HPDE6-E6E7 (cell line): ENCODE data around the gene PPP2R2B.

Source experiments
- DNase-seq: peaks from one replicate; pipeline ENCODE4 v3.0.0; 2011; ENCODE audit warnings: missing footprints; ENCODE audit errors: extremely low spot score

Gene PPP2R2B

DNA sequence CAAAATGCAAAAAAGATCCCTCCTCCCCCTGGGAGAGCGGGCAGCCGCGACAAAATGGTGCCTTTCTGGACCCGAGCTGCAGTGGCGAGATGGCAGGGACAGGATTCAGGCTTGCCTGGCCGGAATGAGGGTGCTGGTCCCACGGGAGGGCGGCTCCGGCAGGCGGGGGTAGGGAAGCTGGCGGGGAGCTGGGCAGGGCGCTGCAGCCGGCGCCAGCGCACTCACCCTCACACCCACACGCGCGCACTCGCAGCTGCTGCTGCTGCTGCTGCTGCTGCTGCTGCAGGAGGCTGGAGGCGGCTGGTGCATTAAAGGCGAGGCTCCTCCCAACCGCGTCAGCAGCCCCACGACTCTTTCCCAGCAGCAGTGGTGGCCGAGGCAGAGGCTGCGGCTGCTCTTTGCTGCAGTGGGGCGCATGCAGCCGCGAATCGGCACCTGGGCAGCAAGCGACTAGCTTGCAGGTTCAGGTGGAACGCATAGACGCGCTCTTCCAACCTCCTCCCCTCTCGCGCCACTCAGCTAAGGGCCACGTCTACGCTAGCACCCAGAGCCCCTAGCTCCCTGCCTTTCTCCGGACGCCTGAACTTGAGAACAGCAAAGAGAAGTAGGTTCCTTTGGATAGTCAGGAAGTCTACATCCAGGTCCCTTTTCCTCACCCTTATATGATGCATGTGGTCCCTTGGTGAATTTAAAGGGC lies at the start of gene PPP2R2B:
Gene PPP2R2B, minus strand, starts transcription at position 282 of the 697 bp plus-strand sequence.
- peak; percentile 32 for DNase-seq

DNA sequence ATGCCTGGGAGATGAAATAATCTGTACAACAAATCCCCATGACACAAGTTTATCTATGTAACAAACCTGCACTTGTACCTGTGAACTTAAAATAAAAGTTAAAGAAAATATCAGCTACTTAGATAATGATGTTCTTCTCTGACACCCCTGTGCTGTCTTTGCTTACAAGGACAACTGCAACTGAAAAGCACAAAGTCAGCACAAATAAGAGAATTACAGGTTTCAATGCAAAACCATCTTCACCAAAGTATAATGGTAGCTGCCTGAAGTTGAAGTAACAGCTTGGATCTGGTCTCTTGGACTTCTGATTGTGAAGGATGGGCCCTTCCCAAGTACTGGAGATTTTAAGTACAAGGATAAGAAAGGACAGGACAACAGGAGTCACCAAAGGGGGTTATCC lies 45.6 kb upstream of the PPP2R2B start:
- no peak for DNase-seq

DNA sequence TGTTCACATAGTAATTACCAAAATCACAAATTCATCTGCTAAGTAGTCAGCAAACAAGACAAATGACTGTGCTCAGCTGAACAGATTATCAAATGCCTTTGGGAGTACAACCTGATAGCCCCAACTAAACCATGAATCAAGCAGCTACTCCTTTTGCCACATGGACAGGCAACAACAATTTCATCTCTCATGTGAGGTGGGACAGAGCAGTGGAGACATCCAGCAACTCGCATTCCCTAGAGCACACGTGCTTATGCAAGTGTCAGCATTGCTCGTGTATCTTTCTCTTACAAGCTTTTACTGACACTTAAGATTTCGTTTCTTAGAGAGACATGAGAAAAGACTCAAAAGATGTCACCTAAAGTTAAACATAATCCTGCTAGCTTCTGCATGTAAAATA lies 42.7 kb upstream of the PPP2R2B start:
- DNase-seq = no peak

DNA sequence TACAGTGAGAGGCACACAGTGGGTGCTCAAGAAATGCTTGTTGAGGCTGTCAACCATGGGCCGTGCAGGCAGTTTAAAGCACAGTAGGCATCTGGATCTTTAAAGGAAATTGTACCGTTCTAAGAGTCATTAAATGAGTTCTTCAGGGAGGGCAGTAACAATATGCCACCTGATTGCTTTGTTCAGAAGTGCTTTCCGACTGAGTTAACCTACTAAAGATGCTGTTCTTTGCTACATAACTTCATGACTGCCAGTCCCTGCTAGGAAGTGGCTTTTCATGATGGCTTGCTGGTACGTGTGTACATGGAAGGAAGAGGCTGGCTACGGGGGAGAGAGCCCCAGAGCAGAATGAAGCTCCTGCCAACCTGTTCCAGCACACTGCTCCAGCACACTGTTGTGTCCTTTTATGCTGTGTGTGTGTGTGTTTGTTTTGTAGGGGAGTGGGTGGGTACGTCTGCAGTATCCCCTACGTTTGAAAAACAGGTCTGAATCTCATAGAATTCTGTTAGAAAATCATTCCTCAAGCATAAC lies 41.9 kb upstream of the PPP2R2B start:
- no peak for DNase-seq

DNA sequence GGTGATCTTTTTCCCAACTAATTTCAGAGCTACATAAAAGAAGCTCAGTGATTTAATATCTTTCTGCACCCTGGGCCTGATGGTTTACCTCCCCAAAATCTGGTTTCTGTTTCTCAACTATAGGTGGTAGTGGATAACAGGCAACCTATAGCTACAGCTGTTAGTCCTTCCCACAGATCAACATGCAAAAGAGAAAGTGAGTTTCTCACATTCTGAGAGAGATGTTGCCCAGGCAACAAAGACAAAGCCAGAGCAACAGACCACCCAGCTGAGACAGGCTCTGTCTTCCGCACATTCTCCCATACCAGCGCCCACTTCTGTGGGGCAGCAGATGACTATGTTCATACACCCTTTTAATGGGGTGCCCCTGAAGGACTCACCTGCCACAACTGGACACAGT lies 40.7 kb upstream of the PPP2R2B start:
- no peak for DNase-seq

DNA sequence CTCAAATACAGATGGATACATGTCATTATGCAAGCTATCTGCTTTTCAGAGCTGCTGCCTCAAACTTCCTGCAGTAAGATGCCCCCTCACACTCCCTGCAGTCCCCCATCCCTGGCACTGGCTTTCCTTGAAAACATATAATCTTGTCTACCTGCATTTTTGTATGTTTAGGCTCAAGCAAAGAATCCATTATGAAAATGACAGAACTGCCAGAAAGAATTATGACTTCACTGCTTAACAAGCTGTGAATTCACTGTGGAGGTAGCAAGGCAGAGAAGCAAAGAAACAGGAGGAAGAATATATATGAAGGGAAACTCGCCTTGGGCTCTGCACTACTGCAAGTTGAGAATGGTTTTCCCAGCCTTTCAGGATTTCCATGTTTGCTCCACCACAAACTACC lies 39.4 kb upstream of the PPP2R2B start:
- DNase-seq = no peak

DNA sequence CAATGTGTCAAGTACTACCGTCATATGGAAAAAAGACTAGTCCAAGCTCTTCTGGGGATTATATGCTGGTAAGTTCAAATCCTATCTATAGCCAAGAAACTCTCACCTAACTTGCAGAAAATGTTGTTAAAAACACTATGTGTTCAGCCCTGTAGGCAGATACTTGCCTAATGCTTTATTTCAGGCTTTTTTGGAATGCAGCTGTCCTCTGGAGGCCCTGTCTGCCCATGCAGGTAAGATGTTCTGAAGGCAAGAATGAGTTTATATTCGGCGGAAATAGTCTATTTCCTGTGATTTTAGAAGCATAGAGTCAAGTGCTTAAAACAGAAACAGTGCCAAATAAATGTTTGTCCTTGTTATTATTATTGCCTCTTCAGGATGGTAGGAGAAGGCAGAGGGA lies 34.3 kb upstream of the PPP2R2B start:
- DNase-seq = no peak

DNA sequence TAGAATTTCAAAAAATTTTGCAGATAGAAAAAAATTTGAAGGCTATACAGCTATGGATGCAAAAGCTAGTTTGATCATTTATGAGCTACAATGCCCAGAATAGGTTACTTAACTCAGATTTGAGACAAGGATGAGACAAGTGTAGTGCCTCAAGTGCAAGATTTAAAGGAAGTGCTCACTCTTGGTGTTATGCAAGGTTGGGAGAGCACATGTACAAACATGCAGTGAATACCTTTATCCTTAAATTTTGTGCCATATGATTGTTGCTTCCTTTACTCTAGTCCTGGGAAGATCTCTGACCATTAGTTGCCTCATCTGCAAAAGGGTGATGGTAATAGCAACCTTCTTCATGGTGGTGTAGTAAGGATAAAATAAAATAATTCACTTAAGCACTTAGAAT lies 31.7 kb upstream of the PPP2R2B start:
- no peak for DNase-seq

DNA sequence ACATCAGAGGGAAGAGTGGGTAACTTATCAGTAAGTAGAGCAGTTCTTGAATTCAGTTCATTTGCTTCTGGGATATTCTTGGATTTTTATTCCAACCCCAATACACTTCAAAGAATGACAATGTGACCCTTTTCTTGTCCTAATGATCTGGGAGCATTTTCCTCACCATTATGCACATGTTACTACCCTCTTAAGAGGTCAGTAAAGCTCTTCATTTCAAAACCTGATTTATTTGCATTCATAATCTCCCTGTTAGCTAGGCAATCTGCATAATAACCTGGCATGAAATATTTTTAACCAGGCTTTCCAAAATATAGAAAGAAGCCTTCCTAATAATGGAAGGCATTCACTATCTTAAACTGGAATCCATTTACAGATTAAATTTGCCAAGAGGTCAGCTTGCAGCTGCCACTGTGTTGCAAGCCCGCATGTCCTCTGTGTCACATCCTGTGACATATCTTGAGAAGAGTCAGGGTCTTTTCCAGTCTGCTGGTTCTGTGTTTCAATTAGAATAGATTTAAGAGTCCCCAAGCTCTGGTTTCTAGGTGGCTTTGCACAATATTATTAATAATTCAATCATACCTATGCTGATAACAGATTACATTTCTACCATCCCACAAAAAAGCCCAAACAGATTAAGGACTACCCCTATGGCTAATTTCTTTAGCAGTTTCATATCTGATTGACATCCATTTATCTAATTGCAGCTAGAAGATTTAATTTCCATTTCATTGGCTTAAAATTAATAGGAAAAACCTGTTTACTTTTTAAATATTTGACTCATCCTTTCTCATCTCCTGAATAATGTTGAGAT lies 30.9 kb upstream of the PPP2R2B start:
- DNase-seq = no peak

DNA sequence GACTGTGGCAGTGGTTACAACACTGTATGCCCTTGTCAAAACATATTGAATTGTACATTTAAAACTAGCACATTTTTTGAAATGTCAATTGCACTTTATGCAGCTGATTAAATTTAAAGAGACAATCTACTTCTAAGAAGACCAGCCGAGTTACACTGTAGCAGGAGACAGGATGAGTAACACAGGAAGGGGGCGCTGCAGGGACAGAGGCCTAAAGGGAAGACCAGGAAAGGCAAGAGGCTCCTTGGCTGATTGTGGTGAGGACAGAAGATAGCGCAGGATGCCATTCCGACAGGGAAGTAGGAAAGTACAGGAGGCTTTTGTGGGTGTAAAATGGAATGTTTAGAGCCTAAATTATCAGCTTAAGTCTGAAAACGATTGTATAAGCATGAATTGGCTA lies 28.2 kb upstream of the PPP2R2B start:
- DNase-seq = no peak

DNA sequence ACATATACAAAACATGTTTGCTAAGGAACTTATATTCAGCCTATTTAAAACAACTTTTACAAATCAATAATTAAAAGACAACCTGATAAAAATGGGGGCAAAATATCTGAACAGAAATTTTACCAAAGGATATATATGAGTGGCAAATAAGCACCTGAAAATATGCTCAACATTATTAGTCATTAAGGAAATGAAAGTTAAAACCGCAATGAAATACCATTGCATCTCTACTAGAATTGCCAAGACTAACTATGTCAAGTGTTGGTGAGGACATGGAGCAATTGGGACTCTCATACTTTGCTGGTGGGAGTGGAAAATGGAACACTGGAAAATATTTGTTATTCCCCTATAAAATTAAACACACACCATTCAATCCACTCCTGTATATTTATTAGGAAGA lies 26.3 kb upstream of the PPP2R2B start:
- DNase-seq = no peak

DNA sequence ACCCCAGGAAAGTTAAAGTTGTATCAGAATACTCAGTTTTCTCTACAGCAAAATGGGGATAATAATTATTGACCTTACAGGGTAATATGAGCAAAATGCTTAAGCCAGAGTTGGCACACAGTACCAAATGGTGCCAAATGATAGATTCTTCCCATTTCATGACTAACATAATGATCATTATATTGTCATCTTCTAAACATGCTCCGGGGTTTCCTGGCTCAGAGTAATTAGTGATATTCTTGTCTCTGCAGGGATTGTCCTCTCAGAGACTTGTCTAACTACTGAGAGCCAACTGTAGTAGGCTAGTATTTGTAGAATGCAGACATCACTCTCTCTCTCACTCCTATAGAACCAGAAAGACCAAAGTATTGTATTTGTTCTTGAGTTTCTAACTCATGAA lies 25.2 kb upstream of the PPP2R2B start:
- no peak for DNase-seq

DNA sequence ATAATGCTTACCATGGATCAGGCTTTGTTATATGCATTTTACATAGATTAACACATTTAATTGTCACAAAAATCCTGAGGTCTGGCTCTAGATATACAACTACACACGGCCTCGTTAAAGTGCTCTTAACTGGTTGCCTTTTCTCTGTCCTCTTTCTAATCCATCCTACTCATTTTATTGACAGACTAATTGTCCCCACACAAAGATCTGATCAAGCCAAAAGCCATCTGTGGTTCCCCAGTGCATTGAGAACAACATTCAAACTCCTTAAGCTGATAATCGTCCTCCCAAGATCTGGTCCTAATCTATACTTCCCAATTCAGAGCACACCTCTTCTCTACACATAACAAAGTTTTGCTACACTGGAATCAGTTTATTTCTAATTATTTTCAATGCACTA lies 23.9 kb upstream of the PPP2R2B start:
- DNase-seq = no peak

DNA sequence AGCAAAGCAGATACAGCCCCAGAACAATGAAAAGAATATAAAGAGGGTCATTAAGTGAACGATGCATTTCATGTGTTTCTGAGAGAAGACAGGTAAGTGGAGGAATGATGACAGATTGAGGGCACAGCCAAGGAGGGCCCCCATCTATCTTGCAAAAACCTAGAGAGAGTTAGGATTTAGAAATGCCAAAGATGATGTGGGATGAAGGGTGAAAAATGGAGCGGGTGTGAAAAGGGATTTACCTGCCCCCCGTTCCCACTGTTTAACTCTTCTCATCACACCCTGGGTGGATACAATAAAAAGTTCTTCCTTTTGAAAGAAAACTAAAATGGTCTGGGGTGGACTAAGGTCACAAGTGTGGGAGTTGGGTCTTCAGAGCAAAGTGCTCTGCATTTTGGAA lies 18.5 kb upstream of the PPP2R2B start:
- DNase-seq = no peak

DNA sequence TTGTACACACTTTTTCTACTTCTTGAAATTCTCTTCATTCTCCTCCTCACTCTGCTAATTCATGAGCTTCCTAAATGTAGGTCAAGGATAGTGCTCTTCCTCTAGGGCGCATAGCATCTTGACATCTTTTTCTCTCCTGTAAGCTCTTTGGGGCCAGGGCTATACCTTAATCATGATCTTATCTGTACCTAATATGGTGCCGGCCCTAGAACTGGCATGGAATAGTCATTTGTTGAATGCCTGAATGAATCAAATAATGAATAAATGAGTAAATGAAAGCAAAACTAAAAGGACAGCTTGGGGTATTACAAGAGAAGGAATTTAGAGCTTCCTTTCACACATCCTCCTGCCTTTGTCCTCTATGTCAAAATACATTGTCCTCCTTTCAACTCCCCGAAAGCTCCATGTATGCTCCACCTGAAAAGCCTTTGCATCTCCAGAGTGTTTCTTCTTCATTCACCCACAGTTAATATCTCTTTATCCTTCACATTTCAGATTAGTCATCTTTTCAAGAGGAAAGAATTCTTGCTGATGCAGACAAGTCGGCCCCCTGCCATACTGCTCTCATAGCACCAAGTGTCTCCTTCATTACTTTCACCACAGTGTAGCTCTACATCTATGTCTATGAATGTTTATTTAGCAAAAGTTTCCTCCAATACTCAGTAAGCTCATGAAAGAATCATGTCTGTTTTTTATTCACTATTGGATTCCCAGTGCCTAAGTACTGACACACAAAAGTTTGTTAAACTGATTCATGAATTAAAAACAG lies 16.4 kb upstream of the PPP2R2B start:
- no peak for DNase-seq

DNA sequence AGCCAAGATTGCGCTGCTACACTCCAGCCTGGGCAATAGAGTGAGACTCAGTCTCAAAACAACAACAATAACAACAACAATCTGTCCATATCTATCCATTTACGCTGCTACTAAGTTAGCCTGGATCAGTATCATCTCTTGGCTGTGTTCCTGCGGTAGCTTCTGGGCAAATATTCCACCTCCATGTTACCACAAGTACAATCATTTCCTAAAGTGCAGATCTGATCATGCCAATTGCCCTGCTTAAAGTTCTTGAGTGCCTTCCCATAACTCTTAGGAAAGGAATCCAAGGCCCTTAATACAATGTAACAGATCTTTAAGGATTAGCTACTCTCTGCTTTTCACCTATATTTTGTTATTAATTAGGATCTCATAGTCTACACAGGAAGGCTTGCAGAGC lies 15.4 kb upstream of the PPP2R2B start:
- DNase-seq = no peak

DNA sequence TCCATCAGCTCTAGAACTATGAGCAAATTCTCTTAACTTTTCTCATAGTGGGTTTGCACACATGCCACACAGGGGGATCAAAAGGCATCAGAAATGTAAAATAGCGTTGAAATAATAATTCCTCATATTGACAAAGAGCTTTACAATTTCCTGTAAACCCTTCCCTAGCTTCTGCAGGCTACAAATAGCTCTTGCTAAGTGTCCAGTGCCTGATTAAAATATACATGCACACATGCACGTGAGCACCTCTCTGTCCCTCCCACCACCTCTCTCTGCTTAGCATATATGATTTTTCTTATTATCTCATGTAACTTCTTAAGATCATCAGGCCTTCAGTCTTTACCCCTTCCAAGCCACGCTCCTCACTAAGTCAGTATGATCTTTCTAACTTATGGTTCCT lies 13.7 kb upstream of the PPP2R2B start:
- DNase-seq = no peak

DNA sequence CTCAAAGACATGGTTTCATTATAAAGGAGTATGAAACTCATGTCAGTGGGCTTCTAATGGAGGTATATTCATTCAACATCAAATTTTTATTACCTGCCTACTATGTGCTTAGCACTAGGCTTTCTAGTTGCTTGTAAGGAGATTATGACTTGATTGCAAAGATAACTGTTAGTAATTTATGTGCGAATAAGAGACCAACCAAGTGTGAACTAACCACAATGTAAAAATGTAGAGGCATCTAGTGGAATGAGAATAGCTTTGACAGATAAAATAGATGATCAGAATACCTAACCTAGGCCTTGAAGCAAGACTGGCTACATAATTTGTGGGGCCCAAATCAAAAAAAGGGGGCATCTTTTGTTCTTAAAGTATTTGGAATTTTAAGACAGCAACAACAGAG lies 13.0 kb upstream of the PPP2R2B start:
- DNase-seq = no peak

DNA sequence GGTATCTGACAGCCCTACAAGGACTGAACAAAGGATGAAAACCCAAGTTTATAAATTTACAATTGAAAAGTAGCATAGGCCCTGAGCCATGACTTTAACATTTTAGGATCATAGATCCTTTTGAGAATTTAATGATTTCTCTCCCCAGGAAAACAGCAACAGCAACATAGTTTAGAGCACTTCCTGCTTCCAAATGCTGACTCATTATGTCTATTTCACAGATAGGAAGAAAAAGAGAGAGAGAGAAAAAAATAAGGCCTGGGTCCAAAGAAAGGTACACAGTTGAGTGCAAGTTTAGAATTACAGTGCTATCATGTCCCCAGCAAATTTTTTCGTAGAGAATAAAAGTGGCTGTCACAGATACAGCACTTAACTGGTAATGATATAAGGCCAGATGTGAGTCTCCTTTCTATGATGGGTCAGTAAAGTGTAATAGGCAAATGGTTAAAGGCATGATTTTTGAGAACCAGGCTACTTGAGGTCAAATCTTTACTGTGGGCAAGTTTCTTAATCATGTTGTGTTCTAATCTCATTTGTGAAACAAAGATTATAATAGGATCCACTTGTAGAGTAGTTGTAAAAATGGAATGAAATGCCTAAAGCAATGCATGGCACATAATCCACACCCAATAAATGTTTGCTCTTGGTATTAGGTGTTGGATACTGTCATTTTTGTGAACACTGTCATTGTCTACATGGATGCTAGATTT lies 12.3 kb upstream of the PPP2R2B start:
- DNase-seq = no peak

DNA sequence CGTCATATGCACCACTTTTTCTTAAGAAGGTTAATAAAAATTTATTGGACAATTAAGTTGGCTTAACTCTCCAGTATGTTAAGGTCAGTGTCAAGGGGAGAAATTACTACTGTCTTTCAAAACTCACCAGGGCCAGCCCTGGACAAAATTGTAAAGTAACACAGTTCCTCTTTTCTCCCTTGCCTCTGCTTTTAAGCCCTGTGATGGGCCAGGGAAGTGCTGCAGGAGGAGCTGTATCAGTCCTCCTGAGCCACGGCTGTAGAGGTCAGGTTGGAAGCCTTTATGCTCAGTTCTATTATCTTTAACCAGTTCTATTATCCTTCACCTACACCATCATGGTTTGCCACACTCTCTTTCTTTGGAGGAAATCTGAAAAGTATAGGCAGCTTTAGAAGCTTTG lies 11.5 kb upstream of the PPP2R2B start:
- no peak for DNase-seq

DNA sequence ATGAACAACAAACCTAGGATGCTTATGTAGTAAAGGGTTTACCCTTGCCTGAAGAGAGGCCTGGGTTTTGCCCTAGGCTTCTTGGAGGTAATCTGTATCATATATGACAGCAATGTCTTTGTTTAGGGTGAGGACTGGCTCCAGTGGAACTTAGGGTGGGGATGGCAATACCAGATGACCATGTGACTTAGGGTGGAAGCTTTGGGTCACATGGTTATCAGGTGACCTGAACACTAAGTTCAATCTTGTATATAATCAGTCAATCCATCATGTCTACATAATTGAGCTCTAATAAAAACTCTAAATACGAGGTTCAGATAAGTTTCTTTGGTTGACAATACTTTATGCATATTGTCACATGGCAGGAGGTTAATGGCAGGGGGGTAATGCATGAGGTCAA lies 10.6 kb upstream of the PPP2R2B start:
- DNase-seq = no peak
